Measurements from ENCODE around the gene SLC7A4.
"Not testable (repeated sequence)": the region's sequence is repeated elsewhere in the genome, so short reads cannot be mapped to it uniquely, and the experiment has no call there.

SLC7A4 gene

DNA sequence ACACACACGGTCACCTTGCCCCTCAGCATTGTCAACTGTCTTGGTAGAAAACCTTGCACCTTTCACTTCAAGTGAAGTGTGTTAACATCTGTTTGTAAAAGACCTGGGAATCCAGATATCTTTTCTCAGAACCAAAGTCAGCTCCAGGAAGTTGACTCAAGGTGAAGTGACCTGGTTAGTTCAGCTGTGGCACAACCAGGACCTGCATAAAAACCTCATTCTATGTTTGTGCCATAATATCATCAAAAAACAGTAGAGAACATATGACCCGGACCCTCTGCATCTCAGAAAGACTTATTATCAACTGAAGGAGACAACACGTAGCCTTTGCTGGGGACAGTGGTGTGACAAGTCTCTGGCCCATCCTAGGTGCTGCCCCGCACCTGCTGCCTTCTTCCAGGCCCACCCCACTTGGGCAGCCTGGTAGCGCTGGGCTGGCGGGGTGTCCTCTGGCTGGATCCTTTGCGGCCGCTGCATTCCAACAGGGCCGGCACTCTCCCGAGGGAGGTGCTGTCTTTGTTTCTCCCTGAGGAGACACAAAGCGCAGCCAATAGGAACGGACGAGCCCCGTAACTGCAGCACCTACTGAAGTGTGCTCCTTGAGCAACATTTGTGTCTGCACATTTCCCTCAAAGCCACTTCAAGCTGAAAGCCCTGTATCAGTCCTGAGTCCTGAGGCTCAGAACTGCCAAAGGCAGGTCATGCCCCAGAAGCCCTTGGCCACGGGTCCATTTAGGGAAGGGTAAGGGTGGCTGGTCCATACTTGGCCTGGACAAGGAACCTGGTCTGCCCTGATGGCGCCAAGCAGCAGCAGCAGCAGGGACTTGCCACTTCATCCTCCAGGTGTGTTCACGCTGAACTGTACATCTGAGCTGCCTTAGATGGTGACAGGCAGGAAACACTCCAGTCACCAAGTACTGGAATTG is 38.6 kb upstream of the SLC7A4 start:
- no peak overlapping the region for H3K27ac Mint-ChIP-seq
- H3K4me1 Mint-ChIP-seq = no peaks in the 10 kb centered on the region
- DNase-seq (no peak), ATAC-seq (replicated peaks) (no peak)
- H3K36me3 Mint-ChIP-seq = no peaks in the 10 kb centered on the region
- peaks cover 9 to 14% of the 10 kb centered on the region in 2 donors for H3K27me3 Mint-ChIP-seq
- H3K4me3 Mint-ChIP-seq = no peak overlapping the region
- H3K9me3 Mint-ChIP-seq = no peaks in the 10 kb centered on the region

DNA sequence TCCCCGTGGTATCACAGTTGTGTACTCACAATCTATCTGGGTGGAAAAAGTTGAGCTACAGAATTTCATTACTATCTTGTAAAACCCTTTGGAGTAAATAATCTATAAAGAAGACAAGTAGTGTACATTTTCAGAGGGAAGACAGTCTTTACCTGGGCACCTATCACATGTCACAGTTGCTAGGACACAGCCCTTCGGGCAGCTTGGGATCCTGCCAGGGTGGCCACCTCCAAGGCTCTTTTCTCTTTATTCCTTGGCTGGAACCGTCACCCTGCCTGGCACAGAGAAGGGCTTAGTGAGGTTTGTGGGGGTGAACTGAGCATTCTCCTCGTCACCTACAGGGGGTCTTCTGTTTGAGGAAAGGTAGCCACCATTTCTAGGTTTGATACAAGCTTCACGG is 37.0 kb upstream of the SLC7A4 start:
- DNase-seq (no peak), ATAC-seq (replicated peaks) (no peak)
- H3K27ac Mint-ChIP-seq = no peak overlapping the region
- no peaks in the 10 kb centered on the region for H3K9me3 Mint-ChIP-seq
- H3K4me1 Mint-ChIP-seq = peaks cover 0 to 2% of the 10 kb centered on the region in 2 donors
- peaks cover 9 to 14% of the 10 kb centered on the region in 2 donors for H3K27me3 Mint-ChIP-seq
- H3K36me3 Mint-ChIP-seq = no peaks in the 10 kb centered on the region
- H3K4me3 Mint-ChIP-seq = no peak overlapping the region

DNA sequence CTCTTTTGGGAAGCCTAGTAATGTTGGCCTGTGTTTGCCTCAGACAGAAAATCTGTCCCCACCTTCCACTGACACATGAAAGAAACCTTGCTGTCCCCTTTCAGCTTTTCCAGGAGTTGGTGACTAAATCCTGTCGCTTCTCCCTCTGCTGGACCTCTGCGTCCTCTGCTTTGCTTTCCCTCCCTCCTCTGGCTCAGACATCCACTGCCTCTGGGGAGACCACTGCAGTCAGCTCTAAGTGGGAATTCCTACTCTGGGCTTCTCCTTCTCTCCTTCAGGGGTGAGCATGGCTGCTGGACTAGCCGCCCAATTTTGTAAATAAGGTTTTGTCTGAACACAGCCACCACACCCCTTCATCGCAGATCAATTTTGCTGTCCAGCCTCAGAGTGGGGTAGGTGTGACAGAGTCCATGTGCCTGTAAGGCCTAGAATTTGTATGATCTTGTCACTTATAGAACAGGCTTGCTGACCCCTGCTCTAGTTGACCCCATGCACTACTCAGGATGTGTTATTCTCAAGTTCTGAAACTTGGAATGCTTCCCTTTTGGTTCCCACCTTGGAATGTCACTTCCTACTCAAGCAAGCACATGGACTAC is 36.4 kb upstream of the SLC7A4 start:
- no peak for ATAC-seq (replicated peaks)
- Mint-ChIP-seq H3K9me3 (no peaks in the 10 kb centered on the region), H3K27me3 (peaks cover 9 to 14% of the 10 kb centered on the region in 2 donors)

DNA sequence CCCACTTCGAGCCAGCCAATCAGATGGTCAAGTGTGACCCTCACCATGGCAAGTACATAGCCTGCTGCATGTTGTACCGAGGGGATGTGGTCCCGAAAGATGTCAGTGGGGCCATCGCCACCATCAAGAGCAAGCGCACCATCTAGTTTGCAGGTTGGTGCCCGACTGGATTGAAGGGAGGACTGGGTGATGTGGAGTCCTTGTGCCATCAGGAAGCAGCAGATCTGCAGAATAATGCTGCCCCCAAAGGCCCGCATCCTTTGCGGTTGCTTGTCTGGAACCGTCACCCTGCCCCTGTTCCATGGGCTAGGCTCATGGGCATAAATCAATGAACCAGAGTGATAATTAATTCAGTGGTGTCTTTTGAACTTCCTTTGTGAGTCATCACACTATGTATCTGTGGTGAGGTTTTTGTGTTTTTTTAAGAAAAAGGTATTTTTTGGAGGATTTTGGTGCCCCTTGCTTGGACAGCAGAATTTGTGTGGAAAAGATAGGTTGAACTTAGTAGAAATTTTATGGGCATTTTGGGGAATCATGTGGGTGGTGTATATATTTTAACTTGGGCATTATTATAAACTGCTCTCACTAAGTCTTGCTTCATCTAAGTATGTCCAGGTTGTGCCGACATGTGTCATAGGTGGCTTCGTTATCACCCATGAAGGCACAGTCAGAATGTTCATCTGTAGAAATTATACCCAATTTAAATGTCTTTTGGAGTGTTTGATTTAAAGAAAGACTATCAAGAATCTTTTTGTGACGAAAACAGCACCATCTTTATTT is 35.7 kb upstream of the SLC7A4 start:
- DNase-seq (no peak), ATAC-seq (replicated peaks) (no peak)
- no peaks in the 10 kb centered on the region for H3K9me3 Mint-ChIP-seq
- peaks cover 6 to 10% of the 10 kb centered on the region in 2 donors for H3K27me3 Mint-ChIP-seq
- no peak overlapping the region for H3K4me3 Mint-ChIP-seq
- H3K36me3 Mint-ChIP-seq = no peaks in the 10 kb centered on the region
- H3K4me1 Mint-ChIP-seq = peaks cover 0 to 2% of the 10 kb centered on the region in 2 donors
- H3K27ac Mint-ChIP-seq = no peak overlapping the region

More for the DNA sequence above, 36.4 kb upstream of the SLC7A4 start:
- DNase-seq = no peak
- peaks cover 0 to 2% of the 10 kb centered on the region in 2 donors for H3K4me1 Mint-ChIP-seq
- no peaks in the 10 kb centered on the region for H3K36me3 Mint-ChIP-seq
- no peak overlapping the region for H3K27ac Mint-ChIP-seq
- H3K4me3 Mint-ChIP-seq = no peak overlapping the region

DNA sequence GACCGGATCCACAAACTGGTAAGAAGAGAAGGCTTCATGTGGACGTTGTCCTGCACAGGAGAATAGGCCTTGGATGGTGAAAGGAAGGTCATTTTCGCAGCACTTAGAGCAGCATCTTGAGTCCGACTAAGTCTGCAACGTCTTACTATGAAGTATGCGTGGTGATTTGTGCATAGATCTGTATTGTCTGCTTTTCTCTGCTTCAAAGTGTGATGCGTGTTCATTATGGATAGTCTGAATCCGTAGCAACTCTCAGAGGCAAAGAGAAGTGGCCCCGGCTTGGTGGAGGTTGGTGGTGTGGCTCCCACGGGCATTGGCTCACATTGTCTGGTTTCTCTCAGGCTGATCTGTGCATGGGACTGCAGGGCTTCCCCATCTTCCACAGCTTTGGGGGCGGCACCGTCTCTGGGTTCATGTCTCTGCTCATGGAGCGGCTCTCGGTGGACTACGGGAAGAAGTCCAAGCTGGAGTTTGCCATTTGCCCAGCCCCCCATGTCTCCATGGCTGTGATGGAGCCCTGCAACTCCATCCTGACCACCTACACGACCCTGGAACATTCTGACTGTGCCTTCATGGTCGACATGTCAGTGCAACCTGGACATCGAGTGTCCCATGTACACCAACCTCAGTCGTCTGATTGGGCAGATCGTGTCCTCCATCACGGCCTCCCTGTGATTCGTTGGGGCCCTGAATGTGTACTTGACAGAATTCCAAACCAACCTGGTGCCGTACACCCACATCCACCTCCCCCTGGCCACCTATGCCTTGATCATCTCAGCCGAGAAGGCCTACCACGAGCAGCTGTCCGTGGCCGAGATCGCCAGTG is 34.9 kb upstream of the SLC7A4 start:
- ATAC-seq (replicated peaks) (no peak), DNase-seq (no peak)
- peaks cover 4 to 9% of the 10 kb centered on the region in 2 donors for H3K27me3 Mint-ChIP-seq
- H3K4me3 Mint-ChIP-seq = no peak overlapping the region
- no peaks in the 10 kb centered on the region for H3K36me3 Mint-ChIP-seq
- H3K27ac Mint-ChIP-seq = no peak overlapping the region
- no peaks in the 10 kb centered on the region for H3K9me3 Mint-ChIP-seq
- H3K4me1 Mint-ChIP-seq = peaks cover 0 to 2% of the 10 kb centered on the region in 2 donors

DNA sequence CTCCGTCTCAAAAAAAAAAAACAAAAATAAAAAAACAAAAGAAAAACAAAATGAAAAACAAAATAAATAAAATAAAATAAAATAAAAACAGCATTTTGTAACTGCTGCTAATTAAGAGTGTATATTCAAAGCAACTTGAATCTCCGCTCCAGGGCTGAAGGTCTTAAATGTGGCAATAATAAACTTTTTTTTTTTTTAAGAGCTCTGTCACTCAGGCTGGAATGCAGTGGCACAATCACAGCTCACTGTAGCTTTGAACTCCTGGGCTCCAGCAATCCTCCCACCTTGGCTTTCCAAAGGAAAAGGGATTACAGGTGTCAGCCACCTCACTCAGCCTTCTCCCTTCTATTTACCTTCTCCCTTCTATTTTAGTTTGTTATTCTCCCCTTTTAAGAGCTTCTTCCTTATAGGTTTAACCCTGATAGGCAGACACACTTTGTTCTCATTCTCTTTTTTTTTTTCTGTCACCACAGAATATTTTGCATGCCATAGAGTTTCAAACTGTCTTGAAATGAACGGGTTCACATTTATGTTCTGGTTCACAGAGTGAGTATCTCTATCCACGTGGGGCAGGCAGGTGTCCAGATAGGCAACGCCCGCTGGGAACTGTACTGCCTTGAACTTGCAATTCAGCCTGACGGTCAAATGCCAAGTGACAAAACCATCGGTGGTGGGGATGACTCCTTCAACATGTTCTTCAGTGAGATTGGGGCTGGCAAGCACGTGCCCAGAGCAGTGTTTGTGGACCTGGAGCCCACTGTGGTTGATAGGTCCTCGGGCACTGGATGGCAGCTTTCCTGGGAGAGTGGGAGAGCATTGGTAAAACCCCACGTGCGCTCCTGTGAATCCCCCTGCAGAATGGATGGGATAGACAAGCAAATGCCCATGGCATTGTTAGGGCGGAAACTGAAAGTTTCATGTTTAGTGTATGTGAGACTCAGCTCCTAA is 32.8 kb upstream of the SLC7A4 start:
- no peak for ATAC-seq (replicated peaks)
- Mint-ChIP-seq H3K36me3 (no peaks in the 10 kb centered on the region), H3K27ac (no peak overlapping the region), H3K27me3 (peaks cover 4 to 9% of the 10 kb centered on the region in 2 donors), H3K4me1 (peaks cover 0 to 2% of the 10 kb centered on the region in 2 donors), H3K9me3 (peaks cover 0 to 1% of the 10 kb centered on the region in 2 donors), H3K4me3 (no peak overlapping the region)
- DNase-seq = no peak

DNA sequence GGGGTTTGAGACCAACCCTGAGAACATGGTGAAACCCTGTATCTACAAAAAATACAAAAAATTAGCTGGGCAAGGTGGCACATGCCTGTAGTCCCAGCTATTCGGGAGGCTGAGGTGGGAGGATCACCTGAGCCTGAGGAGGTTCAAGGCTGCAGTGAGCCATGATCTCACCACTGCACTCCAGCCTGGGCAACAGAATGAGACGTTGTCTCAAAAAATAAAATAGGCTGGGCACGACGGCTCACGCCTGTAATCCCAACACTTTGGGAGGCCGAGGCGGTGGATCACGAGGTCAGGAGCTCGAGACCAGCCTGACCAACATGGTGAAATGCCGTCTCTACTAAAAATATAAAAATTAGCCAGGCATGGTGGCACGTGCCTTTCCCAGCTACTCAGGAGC is 32.1 kb upstream of the SLC7A4 start:
- H3K27ac Mint-ChIP-seq; H3K4me1 Mint-ChIP-seq; H3K4me3 Mint-ChIP-seq; H3K27me3 Mint-ChIP-seq; ATAC-seq (replicated peaks); H3K9me3 Mint-ChIP-seq; DNase-seq; H3K36me3 Mint-ChIP-seq: not testable (repeated sequence)

DNA sequence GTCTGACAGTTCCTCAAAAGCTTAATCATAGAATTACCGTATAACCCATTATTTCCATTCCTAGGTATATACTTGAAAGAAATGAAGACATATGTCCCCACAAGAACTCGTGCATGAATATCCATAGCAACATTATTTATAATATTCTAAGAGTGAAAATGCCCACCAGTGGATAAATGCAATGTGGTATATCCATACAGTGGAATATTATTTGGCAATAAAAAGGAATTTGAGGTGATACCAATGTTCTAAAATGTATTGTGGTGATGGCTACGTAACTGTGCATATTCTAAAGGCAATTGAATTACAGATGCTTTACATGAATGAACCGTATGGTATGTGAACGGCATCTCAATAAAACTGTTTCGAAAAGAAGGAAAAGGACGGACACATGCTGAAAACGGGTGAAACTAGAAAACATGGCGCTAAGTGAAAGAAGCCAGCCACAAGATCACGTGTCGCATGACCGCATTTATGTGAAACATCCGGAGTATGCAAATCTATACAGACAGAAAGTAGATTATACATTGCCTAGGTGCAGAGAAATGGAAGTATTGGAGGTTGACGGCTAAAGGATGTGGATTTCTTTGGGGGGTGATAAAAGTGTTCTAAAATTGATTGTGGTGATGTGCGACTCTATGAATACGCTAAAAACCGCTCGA is 29.4 kb upstream of the SLC7A4 start:
- not testable (repeated sequence) for H3K27me3 Mint-ChIP-seq; H3K4me3 Mint-ChIP-seq; ATAC-seq (replicated peaks); H3K4me1 Mint-ChIP-seq; H3K36me3 Mint-ChIP-seq; H3K27ac Mint-ChIP-seq; H3K9me3 Mint-ChIP-seq; DNase-seq

DNA sequence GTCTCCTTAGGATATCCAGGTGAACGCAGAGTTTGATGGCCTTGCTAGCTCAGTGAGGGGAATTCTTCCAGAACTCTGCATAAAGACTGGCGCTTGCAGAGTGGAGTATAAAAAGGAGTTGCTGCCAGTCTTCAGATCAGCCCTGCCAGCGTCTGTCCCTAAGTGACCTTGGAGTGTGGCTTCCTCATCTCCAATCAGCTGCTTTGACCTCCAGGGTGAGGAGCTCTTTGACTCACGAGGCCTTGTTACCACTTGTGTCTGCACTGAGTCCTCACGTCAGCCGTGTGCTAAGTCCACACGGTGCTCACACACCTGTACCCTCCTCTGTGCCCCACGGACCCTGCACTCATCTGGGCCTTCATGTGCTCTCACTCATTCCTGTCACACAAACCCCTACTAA is 28.0 kb upstream of the SLC7A4 start:
- H3K4me3 Mint-ChIP-seq; ATAC-seq (replicated peaks); H3K9me3 Mint-ChIP-seq; DNase-seq; H3K36me3 Mint-ChIP-seq; H3K4me1 Mint-ChIP-seq; H3K27ac Mint-ChIP-seq: not testable (repeated sequence)
- H3K27me3 Mint-ChIP-seq = peaks cover 17 to 19% of the 10 kb centered on the region in 2 donors

DNA sequence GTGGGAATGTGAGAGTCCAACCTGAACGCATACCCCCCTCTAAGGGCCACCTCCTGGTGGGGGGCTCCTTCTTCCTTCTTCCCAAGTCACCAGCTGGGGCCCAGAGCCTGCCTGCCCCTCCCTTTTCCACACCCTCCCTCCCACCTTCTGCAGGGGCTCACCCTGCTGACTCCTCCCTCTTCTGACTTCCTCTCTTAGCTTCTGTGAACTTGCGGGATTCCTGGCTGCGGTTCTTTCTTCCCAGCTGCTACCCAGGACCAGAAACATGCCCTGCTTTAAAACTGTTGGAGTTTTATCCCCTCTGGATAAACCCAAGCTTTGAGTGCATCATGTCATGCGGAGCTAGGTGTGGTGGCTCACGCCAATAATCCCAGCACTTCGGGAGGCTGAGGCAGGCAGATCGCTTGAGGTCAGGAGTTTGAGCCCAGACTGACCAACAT is 23.5 kb upstream of the SLC7A4 start:
- H3K27ac Mint-ChIP-seq = no peak overlapping the region
- ATAC-seq (replicated peaks) = peak; percentile 31 to 39
- H3K9me3 Mint-ChIP-seq = no peaks in the 10 kb centered on the region
- H3K4me3 Mint-ChIP-seq = no peak overlapping the region
- H3K36me3 Mint-ChIP-seq = no peaks in the 10 kb centered on the region
- no peak for DNase-seq
- H3K4me1 Mint-ChIP-seq = peaks cover 14 to 18% of the 10 kb centered on the region in 2 donors
- H3K27me3 Mint-ChIP-seq = peaks cover 32 to 38% of the 10 kb centered on the region in 2 donors

DNA sequence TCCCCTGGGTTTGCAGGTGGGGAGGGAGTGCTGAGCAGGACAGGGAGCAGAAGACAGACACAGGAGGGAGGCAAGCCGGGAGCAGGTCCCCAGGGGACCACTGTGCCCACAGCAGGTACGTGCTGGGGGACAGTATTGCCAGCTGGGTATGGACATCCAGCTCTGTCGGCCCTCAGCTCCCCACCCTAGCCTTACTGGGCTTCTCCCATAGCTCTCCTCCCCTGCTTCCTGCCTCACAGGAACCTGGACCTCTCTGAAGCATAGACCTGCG is 23.1 kb upstream of the SLC7A4 start:
- no peaks in the 10 kb centered on the region for H3K36me3 Mint-ChIP-seq
- peaks cover 32 to 38% of the 10 kb centered on the region in 2 donors for H3K27me3 Mint-ChIP-seq
- H3K27ac Mint-ChIP-seq = no peak overlapping the region
- ATAC-seq (replicated peaks) (peak in 1 of 2 donors; percentile 12), DNase-seq (no peak)
- H3K4me3 Mint-ChIP-seq = no peak overlapping the region
- H3K9me3 Mint-ChIP-seq = no peaks in the 10 kb centered on the region
- H3K4me1 Mint-ChIP-seq = peaks cover 14 to 18% of the 10 kb centered on the region in 2 donors

DNA sequence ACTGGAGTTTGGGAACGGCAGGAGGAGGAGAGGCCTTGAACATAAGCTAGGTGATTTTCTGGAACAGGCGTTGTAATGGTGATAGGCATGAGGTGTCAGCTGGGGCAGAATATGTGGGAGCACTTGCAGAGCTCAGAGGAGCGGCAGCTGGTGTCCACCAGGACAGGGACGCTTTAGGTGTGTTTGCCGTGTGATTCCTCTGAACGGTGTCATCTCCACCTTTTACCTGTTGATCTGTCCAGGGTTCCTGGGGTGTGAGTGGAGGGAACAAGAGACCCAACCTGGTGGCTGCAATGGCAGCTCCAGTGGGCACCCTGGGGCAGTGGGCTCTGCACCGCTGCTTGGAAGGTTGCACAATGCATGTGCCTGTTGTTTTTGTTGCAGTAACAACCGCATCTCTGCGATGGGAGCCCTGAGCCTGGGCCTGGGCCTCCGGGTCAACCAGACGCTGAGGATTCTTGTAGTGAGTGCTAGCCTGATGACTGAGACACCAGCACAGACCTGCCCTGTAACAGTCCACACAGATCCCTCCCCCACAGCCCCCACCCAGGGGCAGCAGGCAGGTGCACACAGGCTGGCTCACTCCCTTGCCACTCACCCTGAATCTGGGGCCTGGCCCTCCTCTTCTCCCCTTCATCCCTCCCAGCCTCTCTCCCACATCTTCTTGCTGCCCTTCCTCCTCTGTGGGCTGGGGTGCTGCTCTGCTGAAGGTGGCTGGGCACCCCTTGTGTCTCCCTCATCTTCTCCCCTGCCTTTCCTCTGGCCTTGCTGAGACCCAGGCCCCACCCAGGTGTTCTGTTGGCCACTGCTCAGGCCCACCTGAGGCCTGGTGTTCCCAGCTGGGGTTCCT is 22.6 kb upstream of the SLC7A4 start:
- Mint-ChIP-seq H3K27ac (no peak overlapping the region), H3K27me3 (peaks cover 32 to 38% of the 10 kb centered on the region in 2 donors), H3K9me3 (no peaks in the 10 kb centered on the region), H3K4me1 (peaks cover 14 to 18% of the 10 kb centered on the region in 2 donors), H3K4me3 (no peak overlapping the region), H3K36me3 (no peaks in the 10 kb centered on the region)
- ATAC-seq (replicated peaks) (no peak), DNase-seq (no peak)
